GM06990 (cell line): ENCODE data around the gene C1orf21.

Experiments used
- DNase-seq: peaks from one replicate; pipeline ENCODE4 v3.0.0-alpha.2; 2011; ENCODE audit not compliant: insufficient read length; ENCODE audit errors: extremely low read depth
- H3K27me3 ChIP-seq: replicated peaks from 2 replicates; pipeline ENCODE4 v1.6.0; 2011; ENCODE audit warnings: low read length; ENCODE audit not compliant: control insufficient read depth, insufficient read depth
- H3K36me3 ChIP-seq: 2 replicates; pipeline ENCODE4 v1.5.1; 2011; ENCODE audit warnings: low read length; ENCODE audit not compliant: control insufficient read depth, insufficient read depth
- H3K4me3 ChIP-seq: replicated peaks from 2 replicates; pipeline ENCODE4 v1.5.1; 2011; ENCODE audit warnings: low read depth, mild to moderate bottlenecking, control low read depth, low read length
- CTCF ChIP-seq: IDR thresholded peaks from 2 replicates; pipeline ENCODE4 v1.5.1; 2011; ENCODE audit warnings: low read length, control low read depth, mild to moderate bottlenecking, inconsistent platforms; ENCODE audit not compliant: insufficient read depth, poor library complexity, severe bottlenecking

The C1orf21 gene

GRCh38 chr1:184354719-184355118, 32.1 kb upstream of the C1orf21 start:
- no peak for DNase-seq
- no peak overlapping the region for H3K4me3 ChIP-seq
- no peak for TF ChIP-seq CTCF

GRCh38 chr1:184356891-184357290, 29.9 kb upstream of the C1orf21 start:
- DNase-seq = no peak
- no peaks in the 10 kb centered on the region for H3K27me3 ChIP-seq
- no peaks in the 10 kb centered on the region for H3K36me3 ChIP-seq
- no peak overlapping the region for H3K4me3 ChIP-seq
- no peak for TF ChIP-seq CTCF

More at GRCh38 chr1:184354719-184355118, 32.1 kb upstream of the C1orf21 start:
- Histone ChIP-seq H3K36me3 (no peaks in the 10 kb centered on the region), H3K27me3 (no peaks in the 10 kb centered on the region)

- H3K36me3 ChIP-seq = no peaks in the 10 kb centered on the region
- no peak for TF ChIP-seq CTCF
- DNase-seq = no peak
- no peak overlapping the region for H3K4me3 ChIP-seq
- H3K27me3 ChIP-seq = no peaks in the 10 kb centered on the region
Observed at GRCh38 chr1:184358256-184358655, 28.6 kb upstream of the C1orf21 start.

- TF ChIP-seq CTCF = no peak
- Histone ChIP-seq H3K4me3 (no peak overlapping the region), H3K27me3 (no peaks in the 10 kb centered on the region), H3K36me3 (no peaks in the 10 kb centered on the region)
- no peak for DNase-seq
Observed at GRCh38 chr1:184359909-184360308, 26.9 kb upstream of the C1orf21 start.

- TF ChIP-seq CTCF = no peak
- no peaks in the 10 kb centered on the region for H3K27me3 ChIP-seq
- H3K36me3 ChIP-seq = no peaks in the 10 kb centered on the region
- DNase-seq = no peak
- no peak overlapping the region for H3K4me3 ChIP-seq
Observed at GRCh38 chr1:184362876-184363275, 24.0 kb upstream of the C1orf21 start.

- TF ChIP-seq CTCF = no peak
- Histone ChIP-seq H3K36me3 (no peaks in the 10 kb centered on the region), H3K27me3 (no peaks in the 10 kb centered on the region), H3K4me3 (no peak overlapping the region)
- no peak for DNase-seq
Observed at GRCh38 chr1:184365699-184366098, 21.1 kb upstream of the C1orf21 start.
